ENCODE data around the gene GLS. TPM values are rescaled to one million over a fixed set of nuclear protein-coding genes. Genes with fewer than 3 reads are reported as not detected.
A peak's percentile ranks its signal among the peaks of the same experiment; 100 is the strongest.

GLS gene
- total RNA-seq, 4 donors from 2014 or later, result 85.4 to 219 (median 117) TPM

GRCh38 chr2:191009541-191010374, 129.1 kb downstream of the GLS start:
- WGBS, 2 donors (ENCODE audit: low coverage in 1 of 2), result 84 to 85% methylated on average over 3 to 4 of the region's 4 CpGs
- ATAC-seq, result no peak
- Histone ChIP-seq H3K27ac (no peak overlapping the region), H3K27me3 (no peaks in the 10 kb centered on the region), H3K9me3 (no peaks in the 10 kb centered on the region), H3K36me3 (peaks cover 11 to 63% of the 10 kb centered on the region in 2 donors), H3K4me3 (no peak overlapping the region), H3K4me1 (peaks cover 2 to 42% (median 24%) of the 10 kb centered on the region in 3 donors)
- TF ChIP-seq, protein P1, sequence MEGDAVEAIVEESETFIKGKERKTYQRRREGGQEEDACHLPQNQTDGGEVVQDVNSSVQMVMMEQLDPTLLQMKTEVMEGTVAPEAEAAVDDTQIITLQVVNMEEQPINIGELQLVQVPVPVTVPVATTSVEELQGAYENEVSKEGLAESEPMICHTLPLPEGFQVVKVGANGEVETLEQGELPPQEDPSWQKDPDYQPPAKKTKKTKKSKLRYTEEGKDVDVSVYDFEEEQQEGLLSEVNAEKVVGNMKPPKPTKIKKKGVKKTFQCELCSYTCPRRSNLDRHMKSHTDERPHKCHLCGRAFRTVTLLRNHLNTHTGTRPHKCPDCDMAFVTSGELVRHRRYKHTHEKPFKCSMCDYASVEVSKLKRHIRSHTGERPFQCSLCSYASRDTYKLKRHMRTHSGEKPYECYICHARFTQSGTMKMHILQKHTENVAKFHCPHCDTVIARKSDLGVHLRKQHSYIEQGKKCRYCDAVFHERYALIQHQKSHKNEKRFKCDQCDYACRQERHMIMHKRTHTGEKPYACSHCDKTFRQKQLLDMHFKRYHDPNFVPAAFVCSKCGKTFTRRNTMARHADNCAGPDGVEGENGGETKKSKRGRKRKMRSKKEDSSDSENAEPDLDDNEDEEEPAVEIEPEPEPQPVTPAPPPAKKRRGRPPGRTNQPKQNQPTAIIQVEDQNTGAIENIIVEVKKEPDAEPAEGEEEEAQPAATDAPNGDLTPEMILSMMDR (IDR thresholded peaks at IDR 0.05), result no peak

- H3K4me1 ChIP-seq, result peaks cover 2 to 44% (median 25%) of the 10 kb centered on the region in 3 donors
- TF ChIP-seq, protein P1 (IDR thresholded peaks at IDR 0.05), result no peak
- no peak for TF ChIP-seq POLR2AphosphoS5 (IDR thresholded peaks at IDR 0.05)
- no peak for TF ChIP-seq EP300 (IDR thresholded peaks at IDR 0.05)
- TF ChIP-seq POLR2A (IDR thresholded peaks at IDR 0.05), result no peak
- WGBS, 2 donors (ENCODE audit: low coverage in 1 of 2), result 78 to 83% methylated on average over 5 to 13 of the region's 14 CpGs
- H3K9me3 ChIP-seq, result no peaks in the 10 kb centered on the region
- H3K36me3 ChIP-seq, result peaks cover 4 to 49% of the 10 kb centered on the region in 2 donors
- no peaks in the 10 kb centered on the region for H3K27me3 ChIP-seq
- H3K4me3 ChIP-seq, result no peak overlapping the region
- ATAC-seq, result no peak
- no peak overlapping the region for H3K27ac ChIP-seq
Observed at GRCh38 chr2:191010887-191011885, 130.6 kb downstream of the GLS start.

GRCh38 chr2:191012346-191012745, 131.7 kb downstream of the GLS start:
- H3K27me3 ChIP-seq, result no peaks in the 10 kb centered on the region
- H3K36me3 ChIP-seq, result peaks cover 0 to 37% of the 10 kb centered on the region in 2 donors
- H3K9me3 ChIP-seq, result no peaks in the 10 kb centered on the region
- no peak for ATAC-seq
- H3K4me1 ChIP-seq, result peaks cover 2 to 44% (median 25%) of the 10 kb centered on the region in 3 donors
- TF ChIP-seq POLR2AphosphoS5 (IDR thresholded peaks at IDR 0.05) (no peak), EP300 (IDR thresholded peaks at IDR 0.05) (no peak), POLR2A (IDR thresholded peaks at IDR 0.05) (no peak)
- TF ChIP-seq, protein P1 (IDR thresholded peaks at IDR 0.05), result no peak
- peak overlapping the region; percentile 83 to 84 for H3K4me3 ChIP-seq
- H3K27ac ChIP-seq, result peak overlapping the region in 1 of 4 donors; percentile 96
- 90% methylated on average over 2 of the region's 3 CpGs; no CpG with 5 or more reads in 1 of the 2 donors for WGBS, 2 donors (ENCODE audit: low coverage in 1 of 2)

DNA sequence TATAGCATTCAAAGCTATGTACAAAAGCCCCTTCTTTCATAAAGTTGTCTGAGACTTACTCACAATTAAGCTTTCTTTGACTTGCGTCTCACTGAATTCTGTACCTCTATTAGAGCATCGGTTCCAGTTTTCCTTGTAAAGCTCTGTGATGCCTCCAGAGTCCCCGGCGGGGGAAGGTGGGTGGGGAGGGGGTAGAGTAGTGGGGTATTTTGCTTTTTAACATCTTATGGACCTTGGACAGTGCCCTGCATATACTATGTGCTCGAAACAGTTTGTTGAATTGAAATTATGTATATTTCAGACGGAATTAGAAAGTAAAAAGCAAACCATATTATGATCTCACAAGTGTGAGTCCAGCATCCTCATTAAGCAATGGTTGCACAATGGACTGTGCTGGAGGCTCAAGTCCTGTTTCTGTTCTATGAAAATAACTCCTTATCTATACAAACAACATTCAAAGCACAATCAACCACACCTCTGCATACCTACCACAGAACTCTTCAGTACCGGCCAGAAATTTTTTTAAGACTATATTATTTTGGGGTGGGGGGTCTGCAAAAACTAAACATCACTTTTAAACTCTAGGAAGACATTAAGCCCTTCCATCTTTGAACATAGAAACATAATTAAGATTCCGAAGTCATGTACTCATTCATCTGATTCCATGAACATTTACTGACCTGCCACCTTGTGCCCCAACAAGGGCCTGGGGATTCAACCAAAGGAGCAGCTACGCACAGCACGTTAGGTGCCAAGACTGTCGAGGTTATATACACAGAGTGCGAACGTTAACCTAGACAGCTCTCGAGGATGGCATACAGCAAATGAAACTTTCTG, 132.4 kb downstream of the GLS start:
- H3K4me1 ChIP-seq, result peaks cover 2 to 44% (median 25%) of the 10 kb centered on the region in 3 donors
- 18 to 21% methylated on average over 7 to 11 of the region's 14 CpGs for WGBS, 2 donors (ENCODE audit: low coverage in 1 of 2)
- TF ChIP-seq EP300 (IDR thresholded peaks at IDR 0.05), result no peak
- no peak for TF ChIP-seq POLR2A (IDR thresholded peaks at IDR 0.05)
- TF ChIP-seq POLR2AphosphoS5 (IDR thresholded peaks at IDR 0.05), result no peak
- H3K27ac ChIP-seq, result peak overlapping the region; percentile 72 to 96 (median 92)
- no peaks in the 10 kb centered on the region for H3K9me3 ChIP-seq
- H3K27me3 ChIP-seq, result no peaks in the 10 kb centered on the region
- H3K36me3 ChIP-seq, result peaks cover 0 to 30% of the 10 kb centered on the region in 2 donors
- peak; percentile 1 for ATAC-seq
- H3K4me3 ChIP-seq, result peak overlapping the region; percentile 83 to 84
